NCI-H146 treated with DMSO at 0.1 percent for 48 hours (cell line): ENCODE results near the gene TINAGL1.

ENCODE experiments used
- DNase-seq: peaks from one replicate; lab custom pipeline; 2025; ENCODE audit not compliant: unreplicated experiment; lab: John Stamatoyannopoulos, UW

The TINAGL1 gene

GRCh38 chr1:31568895-31569595 is 7.3 kb upstream of the TINAGL1 start:
- DNase-seq: no peak

GRCh38 chr1:31569596-31570173 is 6.6 kb upstream of the TINAGL1 start:
- DNase-seq: no peak

- DNase-seq: no peak
These were observed 6.1 kb upstream of the TINAGL1 start for GRCh38 chr1:31570228-31570627.

GRCh38 chr1:31570906-31571305 is 5.4 kb upstream of the TINAGL1 start:
- no peak for DNase-seq

GRCh38 chr1:31571340-31572295 is 4.7 kb upstream of the TINAGL1 start:
- DNase-seq: no peak

- no peak for DNase-seq
These were observed 3.8 kb upstream of the TINAGL1 start for GRCh38 chr1:31572323-31573104.

GRCh38 chr1:31573261-31573660 is 3.1 kb upstream of the TINAGL1 start:
- DNase-seq: no peak

- DNase-seq: no peak
These were observed 1.5 kb upstream of the TINAGL1 start for GRCh38 chr1:31574749-31575368.

GRCh38 chr1:31575369-31576140 is 760 bp upstream of the TINAGL1 start:
- no peak for DNase-seq

- DNase-seq: no peak
These were observed 584 bp downstream of the TINAGL1 start for GRCh38 chr1:31576743-31577455.

GRCh38 chr1:31577515-31578192 is 1.3 kb downstream of the TINAGL1 start:
- DNase-seq: no peak

GRCh38 chr1:31579374-31579773 is 3.1 kb downstream of the TINAGL1 start:
- no peak for DNase-seq

GRCh38 chr1:31580513-31580870 is 4.2 kb downstream of the TINAGL1 start:
- no peak for DNase-seq

- no peak for DNase-seq
These were observed 4.7 kb downstream of the TINAGL1 start for GRCh38 chr1:31580891-31581603.

- no peak for DNase-seq
These were observed 5.8 kb downstream of the TINAGL1 start for GRCh38 chr1:31581821-31582810.

GRCh38 chr1:31583082-31583994 is 7.0 kb downstream of the TINAGL1 start:
- no peak for DNase-seq
